NCI-H1417 (cell line): Measurements from ENCODE around the gene CCDC68.
A peak's percentile ranks its signal among the peaks of the same experiment; 100 is the strongest.

Experiments used
- DNase-seq, 3 experiments: peaks; one replicate each; lab custom pipeline; 2025; lab: John Stamatoyannopoulos, UW

CCDC68 gene

DNA sequence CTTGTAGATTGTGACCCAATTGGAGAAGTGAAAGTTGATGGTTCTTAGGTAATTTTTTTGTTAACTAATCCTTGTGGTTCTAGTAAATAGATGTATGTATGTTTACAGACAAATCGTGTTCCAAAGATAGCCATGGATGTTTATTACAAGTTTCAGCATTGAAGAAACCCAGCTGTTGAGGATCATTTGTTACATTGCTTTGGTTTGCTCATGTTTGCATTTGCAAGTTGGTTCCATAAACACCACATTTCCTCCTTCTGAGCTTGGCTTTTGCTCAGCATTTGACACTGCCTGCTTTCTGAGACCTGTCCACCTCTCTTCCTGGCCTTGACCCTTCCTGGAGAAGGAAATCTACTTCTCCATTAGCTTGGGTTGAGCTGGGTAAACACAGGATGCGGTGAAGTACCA lies 1.8 kb upstream of the CCDC68 start:
- DNase-seq = no peak

DNA sequence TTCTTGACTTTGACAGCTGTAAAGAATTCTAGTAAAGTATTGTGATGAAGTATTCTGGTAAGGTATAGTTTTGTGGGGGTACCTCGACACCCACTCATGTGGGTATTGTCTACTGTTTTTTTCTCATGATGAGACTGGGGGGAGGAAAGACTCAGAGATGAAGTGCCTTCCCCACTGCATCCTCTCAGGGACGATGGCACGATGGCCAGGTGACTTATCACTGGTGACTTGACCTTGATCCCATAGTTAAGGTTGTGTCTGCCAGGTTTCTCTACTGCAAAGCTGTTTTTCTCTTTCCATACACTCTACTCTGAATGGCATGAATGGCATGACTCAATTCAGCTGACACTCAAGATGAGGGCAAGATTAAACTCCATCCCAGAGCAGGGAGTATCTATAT lies 936 bp upstream of the CCDC68 start:
- DNase-seq = no peak

DNA sequence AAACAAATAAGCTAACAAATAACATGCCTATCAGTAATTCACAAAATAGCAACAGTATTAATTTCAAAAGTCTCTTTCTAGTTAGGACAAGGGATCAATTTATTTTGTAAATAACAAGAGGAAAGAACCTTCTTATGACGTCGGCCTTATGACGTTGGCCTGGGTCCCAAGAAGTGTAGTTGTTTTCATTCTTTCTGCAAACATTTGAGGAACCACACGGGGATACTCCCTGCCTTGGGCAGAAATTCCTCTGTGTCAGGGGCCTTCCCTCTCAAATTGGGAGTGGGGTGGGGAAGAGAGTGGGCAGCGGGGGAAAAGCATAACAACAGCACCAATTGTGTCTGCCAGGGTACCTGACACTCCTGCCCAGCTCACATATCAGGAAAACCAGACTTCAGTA lies 1.3 kb downstream of the CCDC68 start:
- DNase-seq = no peak

DNA sequence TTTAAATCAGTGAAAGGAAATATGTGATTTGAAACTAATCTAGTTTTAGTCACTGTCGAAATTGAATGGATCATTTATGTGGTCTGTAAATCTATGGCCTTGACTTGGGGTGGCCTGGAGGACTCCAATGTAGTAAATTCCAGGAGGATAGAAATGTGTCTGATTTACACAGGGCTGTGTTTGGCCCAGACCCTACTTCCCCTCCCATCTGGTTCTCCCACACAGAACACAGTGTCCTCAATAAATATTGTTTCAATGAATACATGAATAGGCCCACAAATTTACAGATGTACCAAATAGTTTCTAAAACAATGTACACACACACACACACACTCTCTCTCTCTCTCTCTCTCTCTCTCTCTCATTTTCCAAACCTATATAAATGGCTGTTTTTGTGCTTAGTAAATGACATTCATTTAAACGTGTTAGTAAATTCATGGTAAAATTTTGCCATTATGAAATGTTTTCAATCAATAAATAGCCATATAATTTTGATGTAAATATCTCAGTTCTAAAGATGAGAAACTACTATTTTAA lies 1.9 kb downstream of the CCDC68 start:
- no peak for DNase-seq

DNA sequence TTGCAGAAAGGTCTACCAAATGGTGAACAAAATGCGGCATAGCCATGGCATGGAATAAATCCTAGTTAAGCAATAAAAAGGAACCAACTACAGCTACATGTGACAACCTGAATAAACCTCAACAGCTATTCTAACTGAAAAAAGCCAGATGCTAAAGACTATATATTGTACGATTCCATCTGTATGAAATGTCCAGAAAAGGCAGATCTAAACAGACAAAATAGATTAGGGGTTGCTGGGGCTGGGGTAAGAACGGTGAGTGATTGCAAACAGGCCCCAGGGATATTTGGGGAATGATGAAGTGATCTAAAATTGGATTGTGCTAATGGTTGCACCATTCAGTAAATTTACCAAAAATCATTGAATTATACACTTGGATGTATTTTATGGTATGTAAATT lies 2.8 kb downstream of the CCDC68 start:
- no peak for DNase-seq

DNA sequence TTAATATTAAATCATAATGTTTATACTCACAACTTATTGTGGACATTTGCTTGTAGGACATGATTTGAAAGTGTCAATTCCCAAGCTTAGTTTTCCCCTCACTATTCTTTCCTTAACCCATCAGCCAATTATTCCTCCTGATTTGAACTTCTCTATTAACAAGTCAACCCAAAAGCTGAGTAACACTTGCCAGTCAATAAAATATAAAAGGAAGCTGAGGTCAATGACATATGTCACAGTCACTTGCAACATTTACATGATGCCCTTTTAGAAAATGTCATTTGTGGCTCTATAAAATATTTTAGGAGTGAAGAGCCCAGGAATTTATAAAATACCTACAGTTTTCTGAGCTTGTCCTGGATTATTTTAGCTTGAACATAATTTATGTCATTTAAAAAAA lies 7.2 kb downstream of the CCDC68 start:
- DNase-seq = no peak

DNA sequence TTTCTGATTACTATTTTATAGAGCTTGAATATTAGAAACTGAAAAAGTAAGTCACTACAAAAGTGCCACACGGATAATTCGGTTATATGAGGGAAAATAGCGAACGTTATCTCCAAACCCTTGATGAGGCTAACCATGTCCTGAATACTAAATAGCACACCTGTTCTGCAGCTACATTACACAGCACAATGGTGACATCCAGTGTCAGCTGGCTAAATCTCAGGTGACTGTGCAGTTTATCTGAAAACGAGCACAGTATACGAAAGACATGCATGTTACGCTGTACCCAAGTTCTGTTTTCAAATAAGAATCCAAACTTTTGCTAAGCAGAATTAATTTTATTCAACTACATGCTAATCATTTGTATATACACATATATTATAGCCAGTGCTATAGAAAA lies 9.0 kb downstream of the CCDC68 start:
- DNase-seq = peak; percentile 11 to 85 (median 62)

DNA sequence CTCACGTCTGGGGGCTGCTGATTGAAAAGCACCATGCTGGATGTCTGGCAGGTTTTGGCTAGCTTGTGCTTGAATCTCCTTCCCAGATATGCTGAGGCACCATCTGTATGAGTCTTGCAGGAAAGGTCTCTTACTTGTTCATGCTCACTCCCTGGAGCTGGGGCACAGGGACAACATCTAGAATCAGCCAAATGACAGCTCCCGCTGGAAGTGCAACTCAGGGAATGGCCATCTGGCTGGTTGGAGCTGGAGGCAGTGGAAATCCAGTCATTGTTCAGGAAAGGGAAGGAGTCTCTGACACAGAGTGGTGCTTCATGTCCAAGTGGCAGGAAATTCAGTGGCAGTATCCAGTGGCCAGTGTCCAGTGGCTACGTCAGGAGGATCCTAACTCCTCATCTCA lies 9.7 kb downstream of the CCDC68 start:
- no peak for DNase-seq

DNA sequence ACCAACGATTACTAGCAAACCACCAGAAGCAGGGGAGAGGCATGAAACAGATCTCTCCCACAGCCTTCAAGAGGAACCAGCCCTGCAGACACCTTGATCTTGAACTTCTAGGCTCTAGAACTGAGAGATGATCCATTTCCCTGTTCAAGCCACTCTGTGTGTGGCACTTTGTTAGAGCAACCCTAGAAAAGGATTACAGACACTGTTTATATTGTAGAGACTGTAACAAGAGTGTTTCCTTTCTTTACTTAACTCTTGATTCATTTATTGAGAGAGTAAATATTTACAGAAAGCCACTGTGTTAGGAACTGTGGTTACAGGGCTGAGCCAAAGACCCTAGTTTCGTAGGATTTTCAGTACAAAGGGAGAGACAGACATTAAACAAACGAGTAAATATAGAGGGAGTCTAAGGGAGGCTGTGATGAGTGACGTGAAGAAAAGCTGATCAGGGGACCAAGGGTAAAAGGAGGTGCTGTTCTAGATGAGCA lies 10.9 kb downstream of the CCDC68 start:
- peak in 2 of 3 experiments; percentile 41 to 63 for DNase-seq

DNA sequence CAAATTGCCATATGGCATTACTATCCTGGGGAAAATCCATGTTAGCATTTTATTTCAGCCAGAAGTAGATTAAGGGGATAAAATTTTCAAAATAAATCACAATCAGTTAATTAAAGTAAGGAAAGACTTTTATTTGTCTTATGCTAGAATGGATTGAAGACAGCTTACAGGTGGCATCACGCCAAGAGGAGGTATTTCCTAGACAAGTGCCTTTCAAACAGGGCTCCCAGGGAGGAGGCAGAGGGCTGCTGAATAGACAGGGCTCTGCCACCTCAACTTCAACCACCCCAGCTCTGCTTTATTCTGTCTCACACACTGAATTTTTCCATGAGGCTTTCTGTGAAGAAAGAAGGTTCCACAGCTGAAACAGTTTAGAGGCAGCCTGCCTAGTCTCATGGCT lies 12.2 kb downstream of the CCDC68 start:
- peak; percentile 17 to 66 (median 46) for DNase-seq

DNA sequence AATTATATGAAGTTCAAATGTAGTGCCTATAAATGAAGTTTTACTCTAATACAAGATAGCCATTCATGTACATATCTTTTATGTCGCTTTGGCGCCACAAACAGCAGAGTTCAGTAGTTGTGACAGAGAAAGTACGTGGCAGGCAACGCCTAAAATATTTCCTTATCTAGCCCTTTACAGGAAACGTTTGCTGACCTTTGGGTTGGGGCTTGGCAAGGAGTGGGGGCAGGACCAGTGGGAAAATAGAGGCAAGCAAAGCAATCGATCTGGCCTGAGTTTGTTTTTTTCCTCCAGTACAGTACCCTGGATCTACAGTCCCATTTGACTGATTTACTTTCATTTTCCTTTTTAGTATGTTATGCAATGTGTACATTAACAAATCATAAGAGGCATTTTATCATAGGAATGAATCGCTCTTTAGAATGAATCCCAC lies 13.1 kb downstream of the CCDC68 start:
- DNase-seq = peak in 1 of 3 experiments; percentile 14

DNA sequence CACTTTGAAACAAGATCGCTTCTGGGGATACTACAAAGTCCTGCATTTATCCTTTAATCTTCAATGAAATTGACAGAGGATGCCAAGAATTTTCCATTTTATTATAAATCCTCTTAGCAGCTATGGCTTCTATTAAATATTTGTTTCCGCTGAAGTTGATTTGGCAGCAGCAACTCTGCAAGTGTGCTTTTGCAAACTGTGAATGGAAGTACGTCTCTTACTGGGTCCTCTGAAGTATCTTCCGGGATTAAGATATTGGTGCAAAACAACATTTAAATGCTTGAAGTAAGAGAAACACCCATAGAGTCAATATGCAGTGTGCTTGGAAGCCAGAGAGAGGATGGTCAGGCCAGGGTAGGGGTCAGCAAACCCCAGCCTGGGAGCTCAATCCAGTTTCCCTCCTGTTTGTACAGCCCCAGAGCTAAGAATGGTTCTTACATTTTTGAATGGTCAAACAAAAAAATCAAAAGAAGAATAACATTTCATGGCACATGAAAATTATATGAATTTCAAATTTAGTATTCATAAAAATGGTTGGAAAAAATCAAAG lies 13.6 kb downstream of the CCDC68 start:
- no peak for DNase-seq

DNA sequence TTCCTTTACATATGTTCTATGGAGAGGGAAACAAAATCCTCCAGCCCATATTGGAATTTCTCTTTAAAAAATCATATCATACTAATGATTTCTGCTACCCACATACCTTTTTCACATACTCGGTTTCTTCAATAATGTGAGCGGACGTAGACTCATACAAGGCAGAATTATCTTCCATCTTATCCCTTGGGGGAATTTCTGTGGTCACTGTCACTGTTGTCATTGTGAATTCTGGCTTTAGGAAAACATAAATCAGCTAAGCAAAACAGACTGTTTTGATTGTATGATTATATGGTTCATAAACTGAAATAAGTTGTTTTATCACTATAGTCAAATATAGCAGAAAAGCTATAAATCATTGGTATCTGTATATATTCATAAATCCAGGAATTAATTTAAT lies 16.7 kb downstream of the CCDC68 start:
- DNase-seq = peak in 1 of 3 experiments; percentile 47

DNA sequence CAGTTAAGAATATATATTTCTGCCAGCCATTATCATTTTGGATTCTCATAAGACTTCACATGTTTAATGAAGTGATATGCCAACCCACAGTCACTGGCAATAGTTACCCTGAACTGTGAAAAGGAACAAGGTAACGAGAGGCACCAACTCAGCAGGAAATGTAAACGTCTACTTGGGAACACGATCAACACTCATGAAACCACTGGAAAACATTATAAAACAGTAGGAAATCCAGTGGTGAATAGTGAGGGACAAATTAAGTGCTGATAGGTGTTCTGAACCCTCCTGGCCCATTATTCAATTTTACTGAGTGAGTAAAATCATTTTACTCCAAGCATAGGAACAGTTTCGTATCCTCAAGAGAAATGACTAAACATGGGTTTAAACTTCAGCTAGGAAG lies 17.1 kb downstream of the CCDC68 start:
- DNase-seq = peak in 1 of 3 experiments; percentile 47

DNA sequence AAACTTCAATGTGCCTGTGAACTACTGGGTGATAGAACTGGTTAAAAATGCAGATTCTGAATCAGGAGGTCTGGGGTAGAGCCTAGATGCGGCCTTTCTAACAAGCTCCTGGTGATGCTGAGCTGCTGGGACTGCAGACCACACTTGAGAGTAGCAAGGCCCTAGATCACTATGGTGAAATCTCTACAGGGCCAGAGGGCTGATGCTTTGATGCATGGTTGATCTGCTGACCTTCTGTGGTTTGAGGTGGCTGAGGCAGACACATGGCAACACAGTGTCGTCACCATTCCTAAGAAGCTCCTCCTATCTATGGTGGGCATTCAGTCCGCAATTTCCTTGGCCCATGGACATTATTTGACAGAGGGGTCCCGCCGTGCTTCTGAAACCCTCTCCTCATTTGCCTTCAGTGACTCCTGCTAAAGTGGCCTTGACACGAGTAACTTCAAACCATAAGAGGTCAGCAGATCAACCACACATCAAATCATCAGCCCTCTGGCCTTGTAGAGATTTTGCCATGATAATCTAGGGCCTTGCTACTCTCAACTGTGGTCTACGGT lies 19.8 kb downstream of the CCDC68 start:
- DNase-seq = no peak

DNA sequence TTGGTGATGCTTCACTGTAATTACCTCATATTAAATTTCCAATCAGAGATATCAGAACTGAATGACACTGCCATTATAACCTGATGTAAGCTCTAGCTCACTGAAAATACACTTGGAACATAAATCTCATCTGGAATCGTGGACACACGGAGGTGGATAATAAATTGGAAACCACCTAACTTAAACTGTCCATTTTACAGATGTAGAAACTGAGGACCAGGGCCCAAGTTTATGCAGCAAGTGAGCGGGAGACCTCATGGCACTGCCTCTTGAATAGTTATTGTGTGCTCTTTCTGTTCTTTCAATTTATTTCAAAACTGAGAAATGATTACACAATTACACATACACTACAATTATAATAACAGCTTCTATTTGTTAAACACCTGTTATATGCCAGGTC lies 20.8 kb downstream of the CCDC68 start:
- DNase-seq = peak in 2 of 3 experiments; percentile 17 to 58

DNA sequence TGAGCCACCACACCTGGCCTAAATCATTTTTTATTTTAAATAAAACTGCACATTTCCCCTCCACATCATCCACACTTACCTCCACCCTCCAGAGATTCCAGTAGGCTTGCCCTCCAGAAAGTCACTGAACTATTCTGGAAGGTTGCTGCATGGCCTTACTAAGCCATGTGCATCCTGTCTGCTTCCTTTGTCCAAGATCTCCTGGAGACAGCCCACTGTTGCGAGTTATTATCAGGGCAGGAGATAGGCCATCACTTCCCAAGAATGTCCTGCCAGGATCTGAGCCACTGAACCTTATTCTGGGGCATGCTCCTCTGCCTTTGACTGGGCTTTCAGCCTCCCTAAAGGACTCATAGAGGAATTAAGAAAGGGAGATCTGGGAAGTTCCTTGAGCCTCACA lies 26.8 kb downstream of the CCDC68 start:
- no peak for DNase-seq

DNA sequence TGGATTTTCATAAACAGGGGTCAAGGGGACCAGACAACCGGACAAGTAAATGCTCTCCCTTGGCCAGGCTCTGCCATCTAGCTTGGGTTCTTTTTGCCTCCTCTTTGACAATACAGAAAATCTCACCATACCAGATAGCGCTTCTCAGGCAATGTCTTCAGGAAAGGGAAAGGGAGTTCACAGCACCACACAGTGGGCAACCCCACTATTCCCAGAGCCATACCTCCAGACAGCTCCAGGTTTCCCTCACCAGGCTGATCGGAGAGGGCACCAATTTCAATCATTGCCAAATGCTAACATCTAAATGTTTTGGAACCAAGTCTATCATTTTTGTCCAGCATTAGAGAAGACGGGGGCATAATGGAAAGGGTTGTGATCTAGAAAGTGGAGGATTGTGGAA lies 28.1 kb downstream of the CCDC68 start:
- DNase-seq = no peak

DNA sequence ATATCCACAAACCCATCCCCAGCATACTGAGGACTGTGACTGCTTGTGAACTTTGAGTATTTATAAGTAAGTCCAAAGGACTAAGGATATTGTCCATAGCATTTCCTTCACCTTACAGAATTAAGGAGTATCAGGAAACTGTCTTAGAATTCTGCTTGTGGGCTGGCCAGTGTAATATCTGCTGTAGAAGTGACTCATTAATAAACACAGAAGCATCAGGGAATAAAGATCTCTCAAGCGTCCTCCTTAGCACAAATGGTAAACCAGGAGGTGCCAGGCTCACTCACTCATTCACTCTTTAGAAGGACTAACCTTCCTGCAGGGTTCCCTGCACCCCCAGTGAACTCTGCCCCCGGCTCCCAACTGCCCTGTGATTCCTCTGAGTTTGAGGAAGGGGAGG lies 31.0 kb downstream of the CCDC68 start:
- no peak for DNase-seq

DNA sequence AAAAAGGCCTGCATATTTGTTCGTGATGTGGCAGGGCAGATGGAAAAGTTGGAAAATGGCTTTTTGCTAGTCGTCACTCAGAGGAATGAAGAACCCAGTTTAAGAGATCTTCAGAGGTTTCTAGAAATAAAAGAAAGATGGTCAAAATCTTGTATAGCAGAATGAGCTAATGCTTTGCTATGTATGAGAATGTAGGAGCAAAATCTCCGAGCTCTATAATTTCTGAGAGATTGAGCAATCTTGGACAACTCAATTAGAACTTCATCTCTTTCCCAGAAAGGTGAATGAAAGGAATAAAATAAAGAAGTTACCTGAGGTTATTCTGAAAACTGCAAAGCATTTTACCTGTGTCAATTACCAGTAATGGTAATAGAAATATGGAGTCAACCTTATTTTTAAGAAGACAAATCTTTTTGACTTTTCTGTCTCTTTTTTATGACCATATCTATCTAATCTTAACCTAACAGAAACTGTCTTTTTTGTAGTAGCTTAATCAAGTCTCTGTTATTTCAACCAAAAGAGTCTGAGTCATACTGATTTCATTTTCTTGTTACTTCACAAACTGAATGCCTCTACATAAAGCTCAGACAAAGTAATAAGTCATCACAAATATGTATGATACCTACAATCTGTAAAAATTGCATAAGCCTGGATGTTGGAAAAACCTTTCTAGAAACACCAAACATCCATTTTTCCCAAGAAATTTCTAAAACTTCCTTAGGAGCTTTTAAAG lies 32.5 kb downstream of the CCDC68 start:
- no peak for DNase-seq

DNA sequence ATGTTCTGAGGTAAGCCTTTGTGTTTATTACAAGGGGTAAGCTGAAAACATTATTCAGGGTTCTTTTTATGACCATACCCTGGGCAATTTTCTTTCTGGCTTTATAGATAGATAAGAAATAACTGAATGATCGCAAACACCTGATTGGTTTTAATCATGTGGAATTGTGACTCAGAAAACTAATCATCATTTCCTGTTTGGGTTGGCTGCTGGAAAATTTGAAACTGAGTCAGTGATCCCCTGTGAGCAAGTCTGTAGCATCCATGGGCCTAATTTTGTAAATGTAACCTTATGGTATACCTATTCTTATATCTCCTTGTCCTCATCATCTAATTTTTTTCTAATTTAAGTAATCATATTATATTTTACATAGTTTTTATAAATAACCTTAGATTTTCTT lies 34.3 kb downstream of the CCDC68 start:
- no peak for DNase-seq

DNA sequence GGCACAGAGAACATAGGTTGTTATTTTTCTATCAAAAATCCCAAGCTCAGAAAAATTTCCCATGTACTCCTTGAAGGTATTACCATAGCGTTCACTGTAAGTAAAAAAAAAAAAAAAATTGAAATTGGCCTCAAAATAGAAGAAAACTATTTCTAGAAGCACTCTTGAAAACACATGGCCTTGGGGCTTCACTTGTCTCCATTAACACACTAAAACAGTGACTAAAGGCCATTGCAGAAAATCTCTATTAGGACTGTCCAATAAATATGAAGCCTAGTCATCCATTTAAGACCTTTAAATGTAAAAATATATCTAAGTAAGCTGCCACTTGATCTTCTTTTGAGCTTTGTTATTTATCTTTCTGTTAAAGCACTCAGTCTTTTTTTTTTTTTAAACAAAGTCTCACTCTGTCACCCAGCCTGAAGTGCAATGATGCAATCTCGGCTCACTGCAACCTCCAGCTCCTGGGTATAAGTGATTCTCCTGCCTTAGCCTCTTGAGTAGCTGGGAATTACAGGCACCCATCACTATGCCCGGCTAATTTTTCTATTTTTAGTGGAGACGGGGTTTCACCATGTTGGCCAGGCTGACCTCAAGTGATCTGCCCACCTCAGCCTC lies 35.8 kb downstream of the CCDC68 start:
- no peak for DNase-seq

DNA sequence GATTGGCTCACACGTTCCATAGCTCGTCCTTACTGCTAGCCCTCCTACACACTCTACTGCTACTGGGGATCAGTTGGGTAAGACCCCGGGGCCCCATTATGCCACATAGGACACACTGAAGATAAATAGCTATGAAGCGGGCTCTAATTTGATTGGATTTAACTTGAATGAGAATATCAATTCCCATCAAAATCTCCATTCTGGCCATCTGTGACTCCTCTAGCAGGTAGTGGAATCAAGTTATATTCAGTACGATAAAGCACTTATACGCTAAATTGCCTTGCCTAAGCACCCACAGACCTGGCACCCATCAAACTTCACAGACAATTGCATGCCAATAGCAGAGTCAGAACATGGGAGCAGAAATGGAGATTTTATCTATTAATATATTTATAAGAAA lies 39.8 kb downstream of the CCDC68 start:
- DNase-seq = no peak
